Stimulated activated naive CD8-positive, alpha-beta T cell treated with anti-CD3 and anti-CD28 coated beads, Interleukin-15, Interleukin-2, amounts not matched to agents 100 U/mL and 50 U/mL, for 24 hours (primary cell): Measurements from ENCODE around the gene SIRT4.
"Not testable (repeated sequence)": the region's sequence is repeated elsewhere in the genome, so short reads cannot be mapped to it uniquely, and the experiment has no call there.

Source experiments
- ATAC-seq: fragments of 150-1000 bp; cut with Tn5 transposase; one replicate; pipeline ENCODE4 v1.10.0; 2021
- DNase-seq: peaks from one replicate; pipeline ENCODE4 v3.0.0; 2021

SIRT4 gene

GRCh38 chr12:120336392-120336791, 34.3 kb downstream of the SIRT4 start:
- not testable (repeated sequence) for ATAC-seq, DNase-seq

- DNase-seq, result no peak
- ATAC-seq, result no peak
These were observed 35.6 kb downstream of the SIRT4 start for GRCh38 chr12:120337730-120338129.

- ATAC-seq (no peak), DNase-seq (no peak)
These were observed 37.1 kb downstream of the SIRT4 start for GRCh38 chr12:120339256-120339655.

GRCh38 chr12:120342175-120343038, 40.3 kb downstream of the SIRT4 start:
- ATAC-seq (no peak), DNase-seq (no peak)

- ATAC-seq, result no peak
These were observed 41.0 kb downstream of the SIRT4 start for GRCh38 chr12:120343039-120343537.

GRCh38 chr12:120343692-120344091, 41.6 kb downstream of the SIRT4 start:
- DNase-seq (no peak), ATAC-seq (no peak)

More at GRCh38 chr12:120343039-120343537, 41.0 kb downstream of the SIRT4 start:
- no peak for DNase-seq

- no peak for DNase-seq
- no peak for ATAC-seq
These were observed 43.9 kb downstream of the SIRT4 start for GRCh38 chr12:120346031-120346430.

GRCh38 chr12:120346681-120347080, 44.6 kb downstream of the SIRT4 start:
- ATAC-seq (no peak), DNase-seq (no peak)

GRCh38 chr12:120347766-120348165, 45.6 kb downstream of the SIRT4 start:
- ATAC-seq (no peak), DNase-seq (no peak)

- DNase-seq, result no peak
- ATAC-seq, result no peak
These were observed 48.6 kb downstream of the SIRT4 start for GRCh38 chr12:120350576-120351350.

- DNase-seq (no peak), ATAC-seq (no peak)
These were observed 50.0 kb downstream of the SIRT4 start for GRCh38 chr12:120352117-120352516.

GRCh38 chr12:120353136-120353535, 51.0 kb downstream of the SIRT4 start:
- ATAC-seq, result no peak
- no peak for DNase-seq

- no peak for ATAC-seq
- DNase-seq, result no peak
These were observed 51.6 kb downstream of the SIRT4 start for GRCh38 chr12:120353556-120354317.

GRCh38 chr12:120356567-120357030, 54.5 kb downstream of the SIRT4 start:
- peak; percentile 95 for ATAC-seq
- DNase-seq, result peak; percentile 82

GRCh38 chr12:120357104-120357503, 55.0 kb downstream of the SIRT4 start:
- no peak for ATAC-seq

GRCh38 chr12:120358412-120359100, 56.4 kb downstream of the SIRT4 start:
- DNase-seq (no peak), ATAC-seq (no peak)

More at GRCh38 chr12:120357104-120357503, 55.0 kb downstream of the SIRT4 start:
- no peak for DNase-seq

- ATAC-seq (no peak), DNase-seq (no peak)
These were observed 57.0 kb downstream of the SIRT4 start for GRCh38 chr12:120359128-120359527.

- peak; percentile 24 for DNase-seq
- no peak for ATAC-seq
These were observed 59.5 kb downstream of the SIRT4 start for GRCh38 chr12:120361506-120362208.
